ENCODE data around the gene PRR16.

- TF ChIP-seq CTCF (IDR thresholded peaks at IDR 0.05) (no peak), POLR2AphosphoS5 (IDR thresholded peaks at IDR 0.05) (no peak), POLR2A (IDR thresholded peaks at IDR 0.05) (no peak), EP300 (IDR thresholded peaks at IDR 0.05) (no peak)
Observed at GRCh38 chr5:120599576-120599975, 135.5 kb downstream of the PRR16 start.

All from sigmoid colon (tissue), 4 donors.